GM18507 (cell line): ENCODE results near the gene ESR2.

Experiments
- DNase-seq: peaks from one replicate; pipeline ENCODE4 v3.0.0; 2011; ENCODE audit warnings: low read depth; ENCODE audit not compliant: insufficient read length; ENCODE audit errors: extremely low spot score
- FAIRE-seq: peaks from 2 replicates; lab custom pipeline; 2011; peaks lifted over from hg19 to GRCh38; lab: Jason Lieb, UNC

The ESR2 gene

DNA sequence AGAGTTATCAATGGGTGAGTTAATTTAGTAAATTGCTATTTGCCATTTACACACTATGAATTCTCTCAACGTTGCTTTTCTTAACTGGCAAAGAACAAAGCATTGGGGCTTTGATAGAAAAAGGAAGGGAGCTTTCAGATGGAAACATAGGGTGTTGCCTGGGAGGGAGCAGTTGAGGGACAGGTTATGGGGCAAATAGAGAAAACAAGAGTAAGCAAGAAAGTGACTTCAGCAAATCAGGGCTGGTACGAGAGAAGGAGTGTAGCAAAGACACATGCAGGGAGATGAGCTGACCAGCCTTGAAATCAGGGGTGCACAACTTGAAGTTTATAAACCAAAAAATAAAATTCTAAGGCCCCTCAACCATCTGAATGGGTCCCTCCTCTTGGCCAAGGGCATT lies 15.7 kb downstream of the ESR2 start:
- DNase-seq (no peak), FAIRE-seq (no peak)

DNA sequence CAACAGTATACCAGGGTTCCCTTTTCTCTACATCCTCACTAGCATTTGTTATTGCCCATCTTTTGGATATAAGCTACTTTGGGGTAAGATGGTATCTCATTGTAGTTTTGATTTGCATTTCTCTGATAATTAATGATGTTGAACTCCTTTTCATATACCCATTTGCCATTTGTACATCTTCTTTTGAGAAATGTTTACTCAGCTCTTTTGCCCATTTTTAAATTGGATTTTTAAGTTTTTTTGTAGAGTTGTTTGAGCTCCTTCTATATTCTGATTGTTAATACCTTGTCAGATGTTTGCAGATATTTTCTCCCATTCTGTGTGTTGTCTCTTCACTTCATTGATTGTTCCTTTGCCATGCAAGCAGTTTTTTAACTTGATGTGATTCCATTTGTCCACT lies 22.2 kb downstream of the ESR2 start:
- no peak for DNase-seq
- no peak for FAIRE-seq

DNA sequence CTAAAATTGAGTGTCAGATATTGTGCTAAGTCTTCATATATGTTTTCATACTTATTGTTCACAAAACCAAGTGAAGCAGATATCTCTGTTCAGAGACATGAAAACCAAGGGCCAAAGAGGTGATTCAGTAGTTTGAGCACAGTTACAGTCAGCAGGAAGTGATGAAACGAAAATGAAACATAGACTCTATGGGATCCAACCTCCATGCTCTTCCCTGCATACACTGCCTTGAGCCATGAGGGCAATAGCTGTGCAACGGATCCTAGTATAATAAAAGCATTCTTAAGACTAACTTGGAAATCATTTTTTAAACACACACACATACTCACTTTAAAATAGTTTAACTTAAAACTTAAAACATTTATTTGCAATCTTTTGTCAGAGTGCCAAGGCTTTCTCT lies 27.9 kb downstream of the ESR2 start:
- DNase-seq (no peak), FAIRE-seq (peak; percentile 31)

GRCh38 chr14:64265222-64265621 lies 28.9 kb downstream of the ESR2 start:
- FAIRE-seq (no peak), DNase-seq (no peak)

- FAIRE-seq, result no peak
- DNase-seq, result no peak
These were observed 33.8 kb downstream of the ESR2 start for GRCh38 chr14:64260418-64260817.

DNA sequence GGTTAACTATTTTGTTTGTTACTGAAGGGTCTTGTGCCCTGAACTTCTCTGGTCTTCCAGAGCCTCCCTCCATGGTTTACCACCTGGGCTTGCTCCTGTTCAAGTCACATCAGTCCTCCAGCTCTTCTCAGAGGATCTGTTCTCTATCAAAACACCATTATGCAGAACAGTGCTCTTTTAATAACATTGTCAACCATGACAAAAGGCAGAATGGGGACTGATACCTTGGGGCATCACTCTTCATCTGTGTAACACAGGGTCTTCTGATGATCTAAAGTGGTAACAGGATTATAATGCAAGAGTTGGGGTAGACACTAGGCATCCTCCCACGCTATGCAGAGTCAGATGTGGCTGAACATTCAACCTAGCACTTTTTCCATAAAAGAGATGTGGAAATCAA lies 38.4 kb downstream of the ESR2 start:
- DNase-seq (no peak), FAIRE-seq (no peak)

DNA sequence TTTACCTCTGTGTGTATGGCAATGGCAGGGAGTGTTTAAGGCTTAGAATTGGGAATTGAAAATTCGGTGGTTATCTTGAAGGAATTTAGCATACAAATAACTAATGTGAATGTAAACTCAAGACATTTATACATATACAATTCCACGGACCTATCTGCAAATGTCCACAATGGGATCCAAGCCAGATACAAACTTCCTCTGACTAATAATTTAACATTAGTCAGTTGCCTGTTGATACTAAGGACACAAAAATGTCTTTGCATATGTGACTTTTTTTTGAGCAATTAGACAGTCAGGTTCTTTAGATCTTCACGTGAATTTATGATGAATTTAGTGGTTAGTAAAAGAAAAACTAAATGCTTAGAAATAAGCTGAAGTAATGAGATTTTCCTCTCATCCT lies 40.5 kb downstream of the ESR2 start:
- FAIRE-seq (no peak), DNase-seq (no peak)

GRCh38 chr14:64249363-64249762 lies 44.8 kb downstream of the ESR2 start:
- no peak for FAIRE-seq
- no peak for DNase-seq

- DNase-seq (no peak), FAIRE-seq (no peak)
These were observed 45.5 kb downstream of the ESR2 start for GRCh38 chr14:64248689-64249088.

- DNase-seq (no peak), FAIRE-seq (no peak)
These were observed 47.0 kb downstream of the ESR2 start for GRCh38 chr14:64247195-64247594.

GRCh38 chr14:64246688-64247087 lies 47.5 kb downstream of the ESR2 start:
- FAIRE-seq, result no peak
- DNase-seq, result no peak

DNA sequence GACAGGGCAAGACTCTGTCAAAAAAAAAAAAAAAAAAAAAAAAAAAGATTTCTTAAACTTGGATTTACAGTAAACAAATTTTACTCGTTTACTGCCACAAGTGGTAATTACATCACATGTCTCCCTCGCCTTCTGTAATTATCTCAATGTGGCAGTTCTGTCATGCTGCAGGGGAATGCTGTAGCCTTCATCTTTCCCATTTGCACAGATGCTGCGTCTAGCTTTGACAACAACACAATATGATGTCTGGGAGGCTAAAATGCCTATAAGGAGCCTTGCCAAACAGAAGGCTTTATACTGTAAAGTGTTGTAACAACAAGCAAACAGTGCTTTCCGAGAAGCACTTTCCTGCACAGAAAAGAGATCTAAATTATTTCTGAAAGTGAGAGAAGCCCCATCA lies 48.7 kb downstream of the ESR2 start:
- DNase-seq (no peak), FAIRE-seq (no peak)

DNA sequence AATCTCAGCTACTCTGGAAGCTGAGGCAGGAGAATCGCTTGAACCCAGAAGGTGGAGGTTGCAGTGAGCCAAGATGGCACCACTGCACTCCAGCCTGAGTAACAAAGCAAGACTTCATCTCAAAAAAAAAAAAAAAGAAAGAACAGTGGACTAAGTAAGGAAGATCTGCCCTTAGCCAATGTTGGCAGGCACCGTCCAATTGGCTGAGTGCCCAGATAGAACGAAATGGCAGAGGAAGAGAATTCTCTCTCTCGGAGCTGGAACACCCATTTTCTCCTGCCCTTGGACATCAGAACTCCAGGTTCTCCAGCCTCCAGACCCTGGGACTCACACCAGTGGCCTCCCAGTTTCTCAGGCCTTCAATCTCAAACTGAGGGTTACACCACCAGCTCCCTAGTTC lies 49.9 kb downstream of the ESR2 start:
- no peak for FAIRE-seq
- no peak for DNase-seq

DNA sequence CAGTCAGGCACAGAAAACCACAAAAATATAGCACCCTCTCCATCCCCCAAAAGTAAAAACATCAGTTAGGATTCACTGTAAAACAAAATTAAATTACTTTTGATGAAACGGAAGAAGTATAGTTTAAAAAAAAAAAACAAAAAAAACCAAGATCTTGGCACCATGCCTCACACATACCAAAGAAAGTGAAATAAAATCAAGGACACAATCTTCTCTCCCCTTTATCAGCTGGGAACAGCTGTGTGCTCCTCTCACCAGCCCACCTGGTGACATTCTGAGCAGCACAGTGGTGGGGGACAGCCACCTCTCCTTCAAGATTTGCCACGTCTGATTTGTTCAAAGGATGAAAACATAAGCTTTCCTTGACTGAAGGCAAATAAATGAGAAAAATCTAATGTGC lies 55.5 kb downstream of the ESR2 start:
- FAIRE-seq, result no peak
- DNase-seq, result no peak

DNA sequence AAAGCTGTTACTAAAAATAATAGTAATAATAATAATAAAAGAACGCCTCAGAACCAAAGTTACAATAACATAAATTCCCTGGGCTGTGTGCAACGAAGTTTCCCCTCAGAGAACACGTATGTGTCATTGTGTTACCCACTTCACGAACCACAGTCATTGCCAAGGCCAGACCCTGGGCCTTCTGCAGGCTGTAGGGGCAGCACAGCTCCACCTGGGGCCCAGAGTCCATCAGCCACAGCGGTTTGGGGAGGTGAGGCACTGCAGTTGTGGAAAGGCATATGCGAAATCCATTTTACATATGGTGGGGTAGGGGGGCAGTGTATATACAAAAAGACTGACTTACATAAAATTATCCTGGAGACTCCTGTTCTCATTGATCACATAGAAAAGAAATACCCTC lies 56.1 kb downstream of the ESR2 start:
- FAIRE-seq (no peak), DNase-seq (no peak)

GRCh38 chr14:64235652-64236640 lies 58.2 kb downstream of the ESR2 start:
- FAIRE-seq, result peak; percentile 88
- DNase-seq, result peak; percentile 60

- FAIRE-seq, result no peak
These were observed 59.1 kb downstream of the ESR2 start for GRCh38 chr14:64234877-64235651.

DNA sequence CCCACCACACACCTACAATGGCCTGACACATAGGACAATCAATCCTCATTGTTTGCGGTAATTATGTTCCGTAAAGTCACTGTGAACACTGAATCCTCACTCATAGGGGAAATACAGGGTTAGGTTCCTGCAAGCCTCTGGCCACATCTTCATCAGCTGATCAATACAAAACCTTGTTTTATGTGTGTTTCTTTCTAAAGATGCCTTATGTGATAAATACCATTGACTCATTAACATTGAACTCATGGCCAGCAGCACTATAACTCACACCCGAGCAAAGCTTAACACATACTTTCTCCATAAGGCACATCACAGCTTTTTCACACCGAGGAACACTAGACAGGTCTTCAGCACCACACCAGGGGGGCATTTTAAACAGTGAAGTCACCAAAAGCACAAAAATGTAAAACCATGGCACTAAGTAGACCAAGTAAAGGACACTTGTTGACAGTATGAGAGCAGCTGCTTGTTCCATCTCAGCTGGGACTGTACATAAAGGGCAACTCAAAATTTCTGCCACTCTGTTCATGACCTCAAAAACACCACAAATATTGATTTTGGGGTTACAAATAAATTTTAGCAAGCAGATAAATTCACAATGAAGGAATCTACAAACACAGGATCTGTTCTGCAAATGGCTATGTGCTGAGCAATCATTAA lies 60.5 kb downstream of the ESR2 start:
- FAIRE-seq (no peak), DNase-seq (no peak)

More at GRCh38 chr14:64234877-64235651, 59.1 kb downstream of the ESR2 start:
- no peak for DNase-seq

DNA sequence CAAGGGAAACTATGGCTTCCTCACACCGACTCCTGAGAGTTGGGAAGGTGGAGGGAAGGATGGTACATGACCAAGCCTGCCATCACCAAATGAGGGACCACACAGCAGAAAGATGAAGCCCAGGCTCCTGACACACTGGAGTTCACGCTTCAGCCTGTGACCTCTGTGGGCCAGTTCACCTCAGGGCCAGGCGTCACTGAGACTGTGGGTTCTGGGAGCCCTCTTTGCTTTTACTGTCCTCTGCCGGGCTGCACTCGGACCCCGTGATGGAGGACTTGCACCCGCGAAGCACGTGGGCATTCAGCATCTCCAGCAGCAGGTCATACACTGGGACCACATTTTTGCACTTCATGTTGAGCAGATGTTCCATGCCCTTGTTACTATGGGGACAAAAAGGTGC lies 61.2 kb downstream of the ESR2 start:
- DNase-seq (no peak), FAIRE-seq (no peak)
